NCI-H1417 treated with DMSO at 0.1 percent for 48 hours (cell line): ENCODE measurements around the gene KAT5.
"Not testable (repeated sequence)": the region's sequence is repeated elsewhere in the genome, so short reads cannot be mapped to it uniquely, and the experiment has no call there.

Source experiments
- DNase-seq: peaks from one replicate; lab custom pipeline; 2025; lab: John Stamatoyannopoulos, UW

The KAT5 gene

DNA sequence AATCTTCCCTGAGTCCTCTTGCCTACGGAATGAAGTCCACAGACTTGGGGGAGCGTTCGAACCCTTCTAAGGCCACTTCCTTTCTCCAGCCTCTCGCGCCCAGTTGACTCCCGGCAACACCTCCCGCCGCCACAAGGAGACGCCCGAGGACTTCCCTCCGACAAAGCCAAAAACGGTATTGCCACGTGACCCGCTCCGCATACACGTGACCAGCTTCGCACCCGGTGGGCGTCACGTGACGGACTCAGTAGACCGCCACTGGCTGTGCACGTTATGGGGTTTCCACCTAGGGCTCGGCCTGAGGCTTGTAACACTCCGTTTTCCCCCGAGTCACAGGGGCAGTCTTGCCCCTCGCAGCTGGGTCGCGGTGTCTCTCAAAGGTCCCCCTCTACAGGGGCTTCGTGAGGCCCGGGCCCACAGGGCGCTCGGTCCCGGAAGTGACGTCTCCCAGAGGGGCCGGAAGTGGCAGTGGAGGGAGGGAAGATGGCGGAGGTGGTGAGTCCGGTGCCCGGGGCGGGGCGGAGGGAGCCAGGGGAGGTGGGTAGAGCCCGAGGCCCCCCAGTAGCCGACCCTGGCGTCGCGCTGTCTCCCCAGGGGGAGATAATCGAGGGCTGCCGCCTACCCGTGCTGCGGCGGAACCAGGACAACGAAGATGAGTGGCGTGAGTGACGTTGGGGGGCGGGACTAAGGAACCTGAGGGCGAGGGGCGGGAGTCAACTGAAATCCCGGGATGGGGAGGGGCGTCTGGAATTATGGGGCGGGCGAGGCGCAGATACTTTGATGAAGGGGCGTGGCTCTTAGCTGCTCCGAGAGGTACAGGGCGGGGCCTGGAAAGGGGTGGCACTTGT is at the start of gene KAT5:
KAT5 (plus strand) TSS at position 468 of the 848 bp plus-strand sequence; CDS start at position 484, 16 bp downstream.
- peak; percentile 91 for DNase-seq

DNA sequence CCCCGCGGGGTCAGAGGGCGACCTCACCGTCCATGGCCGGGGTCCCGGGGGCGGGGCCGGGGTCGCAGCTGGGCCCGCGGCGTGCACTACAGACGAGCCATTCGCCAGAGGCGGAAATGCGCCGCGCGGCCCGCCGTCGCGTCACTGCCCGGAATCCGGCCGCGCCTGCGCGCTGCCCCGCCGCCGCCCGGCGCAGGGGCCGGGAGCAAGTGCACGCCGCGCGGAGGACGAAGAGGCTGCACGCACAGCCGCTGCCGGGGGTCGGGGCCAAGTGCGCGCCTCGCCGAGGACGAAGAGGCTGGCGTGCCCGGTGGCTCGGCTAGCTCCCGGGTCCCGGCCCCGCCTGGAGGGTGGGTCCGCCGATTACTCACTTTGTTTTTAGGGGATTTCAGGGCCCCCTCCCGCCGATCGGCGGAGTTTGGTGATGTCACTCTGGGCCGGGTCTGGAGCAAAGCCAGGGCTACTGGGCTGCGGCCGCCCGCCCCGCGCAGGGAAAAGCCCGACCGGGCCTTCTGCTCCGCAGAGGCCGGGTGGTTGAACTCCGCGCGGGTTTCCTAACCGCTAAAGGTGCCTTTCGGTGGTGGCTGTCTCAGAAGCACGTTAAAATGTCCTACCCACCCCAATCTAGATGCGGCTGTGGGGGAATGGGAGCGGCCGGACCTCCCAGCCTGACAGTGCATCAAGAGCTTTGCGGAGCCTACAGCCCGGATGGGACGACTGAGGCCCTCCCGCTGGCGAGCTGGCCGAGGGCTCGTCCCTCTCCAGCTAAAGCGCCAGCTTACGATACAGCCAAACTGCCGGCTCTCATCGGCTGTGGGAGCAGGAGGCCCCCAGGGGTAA is 49.0 kb upstream of the KAT5 start, which contains the start of gene RELA:
RELA (minus strand) TSS at position 118 of the 840 bp plus-strand sequence; CDS start at position 34, 84 bp downstream.
- peak; percentile 47 for DNase-seq

DNA sequence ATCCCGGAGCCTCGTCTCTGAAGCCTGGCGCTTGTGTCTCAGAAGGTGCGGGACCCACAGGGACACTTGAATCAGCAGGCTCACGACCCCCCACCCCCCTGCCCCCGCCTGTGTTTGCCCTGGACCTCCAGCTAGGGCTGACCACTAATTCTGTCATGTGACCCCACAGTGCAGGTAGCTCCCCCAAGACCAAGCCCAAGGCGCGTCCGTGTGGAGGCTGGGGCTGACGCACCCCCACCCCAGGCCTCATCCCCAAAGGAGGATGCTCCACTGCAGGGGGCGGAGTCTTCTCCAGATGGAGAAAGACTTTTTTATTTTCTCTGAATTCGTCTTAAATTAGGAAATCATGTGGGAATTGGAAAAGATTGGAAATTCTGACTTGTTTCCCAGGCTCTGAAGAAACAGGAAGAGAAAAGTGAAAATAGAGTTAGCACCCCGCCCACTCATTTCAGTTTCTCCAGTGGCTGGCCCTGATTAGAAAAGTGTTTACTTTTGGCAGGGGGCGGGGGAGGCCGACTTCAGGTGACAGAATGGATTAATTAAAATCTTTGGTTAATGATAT is 48.3 kb upstream of the KAT5 start:
- no peak for DNase-seq

DNA sequence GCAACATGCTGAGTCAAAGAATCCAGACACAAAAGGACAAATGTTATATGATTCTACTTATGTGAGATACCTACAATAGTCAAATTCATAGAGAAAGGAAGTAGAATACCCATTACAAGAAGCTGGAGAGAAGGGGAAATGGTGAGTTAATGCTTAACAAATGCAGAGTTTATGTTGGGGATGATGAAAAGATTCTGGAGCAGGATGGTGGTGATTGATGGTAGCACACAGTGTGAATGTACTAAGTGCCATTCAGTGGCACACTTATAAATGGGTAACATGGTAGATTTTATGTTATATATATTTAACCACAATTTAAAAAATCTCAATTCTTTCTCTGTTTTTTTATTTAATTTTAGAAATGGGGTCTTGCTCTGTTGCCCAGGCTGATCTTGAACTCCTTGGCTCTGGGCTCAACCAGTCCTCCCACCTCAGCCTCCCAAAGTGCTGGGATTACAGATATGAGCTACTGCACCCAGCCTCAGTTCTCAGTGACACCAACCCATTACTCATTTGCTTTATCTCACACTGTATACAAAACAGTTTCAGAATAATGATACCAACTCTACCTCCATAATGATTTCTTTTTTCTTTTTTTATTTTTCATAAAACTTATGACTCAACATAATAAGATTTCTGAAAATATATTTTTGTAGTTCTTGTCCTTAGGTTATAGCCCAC is 39.7 kb upstream of the KAT5 start:
- no peak for DNase-seq

DNA sequence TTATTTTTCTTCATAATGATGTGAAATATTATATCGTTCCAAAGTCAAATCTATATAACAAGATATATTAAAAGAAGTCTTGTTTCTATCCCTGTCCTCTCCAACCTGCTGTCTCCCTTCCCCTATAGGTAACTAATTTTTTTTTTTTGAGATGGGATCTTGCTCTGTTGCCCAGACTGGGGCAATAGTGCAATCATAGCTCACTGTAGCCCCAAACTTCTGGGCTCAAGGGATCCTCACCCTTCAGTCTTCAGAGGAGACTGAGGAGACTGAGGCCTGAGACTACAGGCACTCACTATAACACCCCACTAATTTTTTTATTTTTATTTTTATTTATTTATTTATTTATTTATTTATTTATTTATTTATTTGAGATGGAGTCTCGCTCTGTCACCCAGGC is 39.1 kb upstream of the KAT5 start:
- DNase-seq, result no peak

DNA sequence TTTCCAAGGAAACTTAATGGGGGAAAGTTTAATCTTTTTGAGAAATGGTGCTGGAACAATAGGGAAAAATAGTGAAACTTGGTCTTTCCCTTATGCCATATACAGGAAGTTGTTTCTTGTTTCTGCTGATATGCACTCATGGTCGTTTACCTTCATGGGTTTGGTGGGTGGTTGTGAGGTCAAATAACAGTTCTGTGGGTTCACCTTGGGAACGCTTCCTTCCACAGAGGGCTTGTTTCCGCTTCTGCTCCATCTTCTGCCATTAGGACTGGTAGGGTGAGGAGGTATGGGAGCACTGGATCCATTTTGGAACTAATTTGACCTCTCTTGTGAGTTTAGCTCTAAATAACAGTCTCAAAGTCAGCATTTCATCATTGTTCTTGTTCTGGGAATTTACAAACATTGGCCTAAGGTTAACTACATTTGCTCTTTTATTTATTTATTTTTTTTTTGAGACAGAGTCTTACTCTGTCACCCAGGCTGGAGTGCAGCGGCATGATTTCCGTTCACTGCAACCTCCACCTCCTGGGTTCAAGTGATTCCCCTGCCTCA is 31.8 kb upstream of the KAT5 start:
- DNase-seq, result no peak

DNA sequence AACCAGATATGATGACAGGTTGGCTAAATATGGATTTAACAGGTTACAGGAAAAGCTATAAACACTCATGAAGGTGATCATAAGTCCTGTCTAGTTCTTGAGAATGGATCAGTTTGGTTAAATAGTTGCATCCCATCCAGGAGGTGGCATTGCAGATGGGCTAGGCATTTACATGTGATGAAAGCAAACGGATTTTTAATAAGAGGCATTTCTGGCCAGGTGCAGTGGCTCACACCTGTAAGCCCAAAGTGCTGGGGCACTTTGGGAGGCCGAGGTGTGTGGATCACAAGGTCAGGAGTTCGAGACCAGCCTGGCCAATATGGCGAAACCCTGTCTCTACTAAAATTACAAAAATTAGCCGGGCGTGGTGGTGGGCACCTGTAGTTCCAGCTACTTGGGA is 28.6 kb upstream of the KAT5 start:
- not testable (repeated sequence) for DNase-seq

DNA sequence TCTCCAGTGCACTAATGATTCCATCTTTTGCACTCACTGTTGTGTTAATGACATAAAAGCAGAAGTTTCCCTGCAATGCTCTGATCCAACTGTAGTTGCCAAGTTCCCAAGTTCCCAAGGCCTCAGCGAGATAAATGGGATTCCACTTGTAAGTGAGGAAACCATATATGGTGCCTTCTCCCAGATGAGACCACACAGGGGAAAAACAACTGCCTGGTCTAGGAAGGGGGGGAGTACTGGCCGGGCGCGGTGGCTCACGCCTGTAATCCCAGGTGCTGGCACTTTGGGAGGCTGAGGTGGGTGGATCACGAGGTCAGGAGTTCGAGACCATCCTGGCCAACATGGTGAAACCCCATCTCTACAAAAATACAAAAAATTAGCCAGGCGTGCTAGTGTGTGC is 26.1 kb upstream of the KAT5 start:
- DNase-seq, result no peak

DNA sequence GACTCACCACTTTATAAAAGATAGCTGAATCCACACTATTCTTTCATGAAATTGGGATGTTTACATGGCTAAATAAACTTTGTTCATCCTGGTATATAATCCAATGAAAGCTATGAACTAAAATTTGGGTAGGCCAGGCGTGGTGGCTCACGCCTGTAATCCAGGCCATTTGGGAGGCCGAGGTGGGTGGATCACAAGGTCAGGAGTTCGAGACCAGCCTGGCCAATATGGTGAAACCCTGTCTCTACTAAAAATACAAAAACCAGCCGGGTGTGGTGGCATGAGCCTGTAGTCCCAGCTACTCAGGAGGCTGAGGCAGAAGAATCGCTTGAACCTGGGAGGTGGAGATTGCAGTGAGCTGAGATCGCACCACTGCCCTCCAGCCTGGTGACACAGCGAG is 20.2 kb upstream of the KAT5 start:
- not testable (repeated sequence) for DNase-seq

DNA sequence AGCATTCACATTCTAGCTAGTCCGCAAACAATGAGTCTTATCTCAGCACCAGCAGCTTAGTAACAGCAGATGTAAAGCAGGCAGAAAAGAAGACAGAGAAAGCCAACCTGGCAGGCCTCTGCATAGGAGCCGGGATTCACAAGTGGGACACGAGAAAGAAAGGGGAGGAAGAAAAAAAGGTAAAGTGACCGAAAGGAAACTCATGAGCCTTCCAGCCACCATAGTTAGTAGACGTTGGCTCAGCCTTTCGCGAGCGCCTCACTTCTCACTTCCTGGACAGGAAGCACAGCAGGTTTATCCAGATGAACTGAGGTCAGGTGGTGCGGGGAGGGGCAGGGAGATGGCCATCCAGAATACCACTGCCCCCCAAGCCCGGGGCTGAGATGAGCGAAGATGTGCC is 19.7 kb upstream of the KAT5 start:
- DNase-seq, result no peak

DNA sequence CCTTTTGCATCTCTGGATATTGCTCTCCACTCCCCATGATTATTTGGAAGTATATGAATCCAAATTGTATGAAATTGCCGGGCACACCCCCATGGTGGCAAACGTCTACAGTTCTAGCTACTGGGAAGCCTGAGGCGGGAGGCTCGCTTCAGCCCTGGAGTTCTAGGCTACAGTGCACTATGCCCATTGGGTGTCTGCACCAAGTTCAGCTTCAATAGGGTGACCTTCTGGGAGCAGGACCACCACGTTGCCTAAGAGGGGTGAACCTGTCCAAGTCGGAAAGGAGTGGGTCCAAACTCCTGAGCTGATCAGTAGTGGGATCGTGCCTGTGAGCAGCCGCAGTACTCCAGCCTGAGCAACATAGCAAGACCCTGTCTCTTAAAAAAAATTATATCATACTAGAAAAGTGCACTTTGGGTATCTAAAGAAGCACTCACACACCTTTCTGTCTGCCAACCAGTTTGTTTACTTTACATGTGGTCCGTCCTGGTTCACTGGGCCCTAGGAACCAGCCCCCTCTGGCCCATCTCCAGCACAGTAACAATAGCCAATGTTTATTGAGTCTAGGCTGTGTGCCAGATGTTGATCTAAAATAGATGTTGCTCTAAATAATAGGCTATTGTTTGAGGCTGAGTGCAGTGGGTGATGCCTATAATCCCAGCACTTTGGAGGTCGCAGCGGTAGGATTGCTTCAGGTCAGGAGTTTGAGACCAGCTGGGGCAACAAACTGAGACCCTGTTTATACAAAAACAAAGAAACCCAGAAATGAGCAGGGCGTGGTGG is 16.4 kb upstream of the KAT5 start:
- peak; percentile 49 for DNase-seq

DNA sequence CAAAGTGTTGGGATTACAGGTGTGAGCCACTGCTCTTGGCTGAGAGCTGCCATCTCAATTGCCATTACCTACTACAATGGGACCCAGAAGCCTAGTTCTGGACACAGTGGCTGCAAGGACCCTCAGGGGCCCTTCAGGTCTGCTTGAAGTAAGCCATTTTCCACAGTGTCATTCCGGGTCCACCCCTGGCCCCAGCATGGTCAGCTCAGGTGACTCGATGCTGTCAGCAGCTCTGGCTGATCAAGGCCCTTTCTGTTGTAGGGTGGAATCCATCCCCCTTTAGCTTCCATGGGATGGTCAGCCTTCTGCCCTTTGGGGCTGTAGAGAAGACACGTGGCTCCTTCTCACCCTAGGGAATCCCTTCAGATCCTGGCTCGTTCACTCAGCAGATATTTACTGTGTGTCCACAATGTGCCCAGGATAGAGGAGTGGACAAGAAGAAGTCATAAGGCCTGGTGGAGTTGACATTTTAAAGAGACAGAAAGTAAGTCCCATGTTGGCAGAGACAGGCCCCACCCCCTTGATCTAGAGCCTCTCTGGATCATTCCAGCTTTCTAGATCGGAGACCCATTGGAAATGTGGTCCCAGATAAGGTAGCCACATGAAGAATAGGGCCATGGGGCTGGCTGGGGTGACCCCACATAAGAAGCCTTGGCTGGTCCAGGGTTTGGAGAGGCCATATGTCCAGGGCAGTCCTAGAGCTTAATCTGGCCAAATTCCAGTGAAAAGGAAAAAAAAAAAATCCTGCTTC is 15.1 kb upstream of the KAT5 start:
- no peak for DNase-seq

DNA sequence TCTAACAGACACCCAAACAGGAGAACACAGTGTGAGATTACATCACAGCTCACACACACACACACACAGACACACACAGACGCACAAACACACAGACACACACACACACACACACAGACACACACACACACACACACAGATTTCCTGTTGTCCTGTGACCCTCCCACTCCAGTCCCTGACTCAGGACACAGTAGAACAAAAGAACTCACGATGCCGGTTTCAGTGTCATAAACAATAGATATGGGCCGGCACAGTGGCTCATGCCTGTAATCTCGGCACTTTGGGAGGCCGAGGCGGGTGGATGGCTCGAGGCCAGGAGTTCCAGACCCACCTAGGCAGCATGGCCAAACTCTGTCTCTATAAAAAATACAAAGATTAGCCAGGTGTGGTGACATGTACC is 13.8 kb upstream of the KAT5 start:
- no peak for DNase-seq

DNA sequence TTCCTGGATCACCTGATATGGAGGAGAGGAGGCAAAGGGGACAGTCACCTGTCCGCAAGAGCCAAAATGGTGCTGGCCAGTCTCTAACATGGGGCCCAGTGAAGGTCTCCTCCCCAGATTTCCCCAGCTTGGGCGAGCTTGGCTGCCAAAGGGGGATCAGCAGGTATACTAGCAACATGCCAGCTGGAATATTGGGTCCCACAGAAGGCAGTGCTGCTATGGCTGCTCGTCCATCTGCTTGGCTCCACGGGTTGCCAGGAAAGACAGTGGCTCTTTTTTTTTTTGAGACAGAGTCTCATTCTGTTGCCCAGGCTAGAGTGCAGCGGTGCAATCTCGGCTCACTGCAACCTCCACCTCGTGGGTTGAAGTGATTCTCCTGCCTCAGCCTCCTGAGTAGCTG is 12.7 kb upstream of the KAT5 start:
- no peak for DNase-seq

DNA sequence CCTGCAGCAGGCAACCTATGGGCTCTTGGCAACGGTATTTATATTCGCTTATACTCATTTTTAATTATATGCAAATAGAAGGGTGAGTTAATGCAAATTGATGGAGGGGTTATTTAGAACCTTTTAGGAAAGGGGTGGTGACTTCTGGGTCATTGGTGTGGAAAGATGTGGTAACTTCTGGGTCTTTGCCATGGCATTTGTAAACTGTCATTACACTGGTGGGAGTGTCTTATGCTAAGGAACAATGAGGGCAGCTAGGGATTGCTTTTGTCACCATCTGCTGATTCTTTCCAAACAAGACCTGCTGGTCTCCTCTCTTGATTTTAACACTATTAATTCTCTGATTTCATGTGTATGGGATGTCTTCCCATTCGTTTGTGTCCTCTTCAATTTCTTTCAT is 11.7 kb upstream of the KAT5 start:
- no peak for DNase-seq

DNA sequence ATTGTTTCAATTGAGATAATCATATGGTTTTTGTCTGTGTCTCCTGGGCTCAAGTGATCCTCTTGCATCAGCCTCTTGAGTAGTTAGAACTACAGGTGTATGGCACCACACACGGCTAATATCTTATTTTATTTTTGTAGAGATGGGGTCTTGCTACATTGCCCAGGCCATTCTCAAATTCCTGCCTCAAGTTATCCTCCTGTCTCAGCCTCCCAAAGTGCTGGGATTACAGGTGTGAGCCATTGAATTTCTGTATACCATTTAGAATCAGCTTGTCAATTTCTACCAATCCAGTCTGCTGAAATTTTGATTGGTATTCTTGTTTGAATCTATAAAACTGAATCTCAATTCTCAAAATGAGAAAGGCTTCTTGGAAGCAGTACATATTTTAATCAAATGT is 10.4 kb upstream of the KAT5 start:
- no peak for DNase-seq

DNA sequence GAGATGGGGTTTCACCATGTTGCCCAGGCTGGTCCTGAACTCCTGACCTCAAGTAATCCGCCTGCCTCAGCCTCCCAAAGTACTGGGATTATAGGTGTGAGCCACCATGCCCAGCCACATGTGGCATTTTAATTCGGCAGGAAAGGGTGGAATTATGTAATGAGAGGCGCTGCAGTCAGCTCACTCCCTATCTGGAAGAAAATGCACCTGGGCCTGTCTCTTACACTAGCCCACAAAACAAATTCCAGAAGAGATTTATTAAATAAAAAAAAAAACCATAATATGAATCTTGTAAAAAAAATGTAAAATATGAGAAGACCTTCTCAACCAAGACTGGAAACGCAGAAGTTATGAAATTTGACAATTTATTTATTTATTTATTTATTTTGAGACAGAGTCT is 8.2 kb upstream of the KAT5 start:
- DNase-seq, result no peak

DNA sequence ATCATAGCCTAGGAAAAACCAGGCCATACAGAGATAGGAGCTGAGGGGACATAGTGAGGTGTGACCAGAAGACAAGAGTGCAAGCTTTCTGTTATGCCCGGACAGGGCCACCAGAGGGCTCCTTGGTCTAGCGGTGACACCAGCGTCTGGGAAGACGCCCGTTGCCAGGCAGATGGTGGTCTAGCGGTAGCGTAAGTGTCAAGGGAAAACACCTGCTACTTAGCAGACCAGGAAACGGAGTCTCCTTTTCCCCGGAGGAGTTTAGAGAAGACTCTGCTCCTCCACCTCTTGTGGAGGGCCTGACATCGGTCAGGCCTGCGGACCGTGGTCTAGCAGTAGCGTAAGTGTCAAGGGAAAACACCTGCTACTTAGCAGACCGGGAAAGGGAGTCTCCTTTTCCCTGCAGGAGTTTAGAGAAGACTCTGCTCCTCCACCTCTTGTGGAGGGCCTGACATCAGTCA is 5.7 kb upstream of the KAT5 start:
- DNase-seq, result peak; percentile 22

DNA sequence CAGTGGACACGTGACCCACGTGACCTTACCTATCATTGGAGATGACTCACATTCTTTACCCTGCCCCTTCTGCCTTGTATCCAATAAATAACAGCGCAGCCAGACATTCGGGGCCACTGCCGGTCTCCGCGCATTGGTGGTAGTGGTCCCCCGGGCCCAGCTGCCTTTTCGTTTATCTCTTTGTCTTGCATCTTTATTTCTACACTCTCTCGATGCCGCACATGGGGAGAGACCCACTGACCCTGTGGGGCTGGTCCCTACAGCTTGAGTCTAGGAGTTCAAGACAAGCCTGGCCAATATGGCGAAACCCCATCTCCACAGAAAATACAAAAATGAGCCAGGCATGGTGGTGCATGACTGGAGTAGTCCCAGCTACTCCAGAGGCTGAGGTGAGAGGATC is 5.0 kb upstream of the KAT5 start:
- DNase-seq, result not testable (repeated sequence)

DNA sequence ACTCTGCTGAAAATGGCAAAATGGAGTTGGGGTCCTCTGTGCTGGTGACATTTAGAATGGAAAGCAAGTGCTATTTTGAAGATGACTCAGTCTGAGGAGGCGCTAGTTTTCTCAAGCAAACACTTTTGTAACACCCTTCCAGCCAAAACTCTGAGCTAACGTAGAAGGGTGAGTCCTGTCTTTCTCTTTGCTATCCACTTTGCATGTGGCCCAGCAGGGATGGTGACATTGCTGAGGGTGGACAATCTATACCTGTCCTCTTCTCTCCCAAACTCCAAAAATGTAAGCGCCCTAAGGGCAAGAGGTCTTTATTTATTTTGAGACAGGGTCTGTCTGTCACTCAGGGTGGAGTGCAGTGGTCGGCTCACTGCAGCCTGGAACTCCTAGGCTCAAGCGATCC is 3.6 kb upstream of the KAT5 start:
- DNase-seq, result no peak
